Measurements from ENCODE around the gene GLB1L3.

The GLB1L3 gene

GRCh38 chr11:134266440-134266839 lies 9.7 kb upstream of the GLB1L3 start:
- no peak overlapping the region for H3K4me3 ChIP-seq (replicated peaks; ENCODE audit: low read depth, low read length)
- no peak for DNase-seq (ENCODE audit: low read depth)
- no peak for TF ChIP-seq CTCF (IDR thresholded peaks at IDR 0.05; ENCODE audit: low read length, missing control alignments)

- no peak overlapping the region for H3K4me3 ChIP-seq (replicated peaks; ENCODE audit: low read depth, low read length)
- DNase-seq (ENCODE audit: low read depth), result peak; percentile 61
- no peak for TF ChIP-seq CTCF (IDR thresholded peaks at IDR 0.05; ENCODE audit: low read length, missing control alignments)
Observed at GRCh38 chr11:134266841-134267251, 9.3 kb upstream of the GLB1L3 start.

- H3K4me3 ChIP-seq (replicated peaks; ENCODE audit: low read depth, low read length), result no peak overlapping the region
- TF ChIP-seq CTCF (IDR thresholded peaks at IDR 0.05; ENCODE audit: low read length, missing control alignments), result no peak
- no peak for DNase-seq (ENCODE audit: low read depth)
Observed at GRCh38 chr11:134267461-134267860, 8.7 kb upstream of the GLB1L3 start.

- no peak overlapping the region for H3K4me3 ChIP-seq (replicated peaks; ENCODE audit: low read depth, low read length)
- no peak for TF ChIP-seq CTCF (IDR thresholded peaks at IDR 0.05; ENCODE audit: low read length, missing control alignments)
- no peak for DNase-seq (ENCODE audit: low read depth)
Observed at GRCh38 chr11:134267966-134268365, 8.2 kb upstream of the GLB1L3 start.

- peak; percentile 16 for TF ChIP-seq CTCF (IDR thresholded peaks at IDR 0.05; ENCODE audit: low read length, missing control alignments)
- no peak for DNase-seq (ENCODE audit: low read depth)
- H3K4me3 ChIP-seq (replicated peaks; ENCODE audit: low read depth, low read length), result no peak overlapping the region
Observed at GRCh38 chr11:134270250-134270714, 5.9 kb upstream of the GLB1L3 start.

- H3K4me3 ChIP-seq (replicated peaks; ENCODE audit: low read depth, low read length), result no peak overlapping the region
- no peak for TF ChIP-seq CTCF (IDR thresholded peaks at IDR 0.05; ENCODE audit: low read length, missing control alignments)
- no peak for DNase-seq (ENCODE audit: low read depth)
Observed at GRCh38 chr11:134271978-134272377, 4.2 kb upstream of the GLB1L3 start.
